Posterior cingulate gyrus (tissue), 11 donors: ENCODE measurements around the gene SIVA1.

Source experiments
- DNase-seq, 10 donors: peaks; one replicate each; pipeline versions ENCODE4 v3.0.0 to v3.0.0-alpha.2; 2020 to 2021; ENCODE audit warnings: mixed read lengths in 3 of 10
- intact Hi-C: fragments of 100-400 bp; cut with DNase I; formaldehyde crosslinking; loops from one replicate; pipeline ENCODE4 v1.15.1; 2023

Gene SIVA1, protein sequence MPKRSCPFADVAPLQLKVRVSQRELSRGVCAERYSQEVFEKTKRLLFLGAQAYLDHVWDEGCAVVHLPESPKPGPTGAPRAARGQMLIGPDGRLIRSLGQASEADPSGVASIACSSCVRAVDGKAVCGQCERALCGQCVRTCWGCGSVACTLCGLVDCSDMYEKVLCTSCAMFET

DNA sequence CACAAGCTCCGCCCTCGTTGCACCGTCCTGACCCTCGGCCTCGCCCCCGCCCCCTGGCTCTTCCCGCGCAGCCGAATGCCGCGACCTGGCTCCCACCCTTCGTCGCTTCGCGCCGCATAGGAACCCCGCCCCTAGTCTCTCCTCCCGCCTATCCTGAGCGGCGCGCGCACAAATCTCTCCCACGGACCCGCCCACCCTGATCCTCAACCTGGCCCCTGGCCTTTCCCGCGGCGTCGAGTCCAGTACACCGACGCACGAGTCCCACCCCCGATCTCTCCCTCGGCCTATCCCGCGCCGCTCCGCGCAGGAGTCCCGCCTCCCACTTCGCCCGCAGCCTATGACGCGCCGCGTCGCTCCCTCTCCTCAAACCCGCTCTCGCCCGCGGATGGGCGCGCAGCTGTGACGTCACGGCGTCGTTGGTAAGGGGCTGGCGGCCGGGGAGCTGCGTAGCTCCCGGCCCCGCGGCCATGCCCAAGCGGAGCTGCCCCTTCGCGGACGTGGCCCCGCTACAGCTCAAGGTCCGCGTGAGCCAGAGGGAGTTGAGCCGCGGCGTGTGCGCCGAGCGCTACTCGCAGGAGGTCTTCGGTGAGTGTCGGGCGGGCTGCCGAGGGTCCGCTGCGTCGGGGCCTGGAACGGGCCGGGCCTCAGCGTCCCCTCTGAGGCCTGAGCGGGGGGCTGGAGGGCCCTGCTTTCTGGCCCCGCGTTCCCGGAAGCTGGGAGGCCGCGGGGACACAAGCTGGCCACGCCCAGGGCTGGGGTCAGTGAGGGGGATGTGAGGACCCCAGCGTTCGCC, at the start of gene SIVA1:
Gene SIVA1, plus strand, starts transcription at position 413 of the 793 bp plus-strand sequence. Its CDS starts 55 bp downstream, at position 468.
- DNase-seq: peak; percentile 99 to 100 (median 100)
- intact Hi-C loops: no loop called here

DNA sequence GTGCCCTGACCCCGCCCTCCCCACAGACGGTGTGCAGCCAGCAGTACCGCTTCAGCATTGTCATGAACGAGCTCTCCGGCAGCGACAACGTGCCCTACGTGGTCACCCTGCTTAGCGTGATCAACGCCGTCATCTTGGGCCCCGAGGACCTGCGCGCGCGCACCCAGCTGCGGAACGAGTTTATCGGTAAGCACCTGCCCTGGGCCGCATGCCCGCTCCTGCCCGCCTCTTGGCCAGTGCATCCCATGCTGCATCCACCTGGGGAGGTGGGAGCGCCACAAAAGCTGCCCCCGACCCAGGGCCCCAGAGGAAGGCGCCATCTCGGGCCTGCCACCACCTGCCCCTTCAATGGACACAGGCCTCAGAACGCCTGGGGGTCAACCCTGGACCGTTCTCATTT, 49.7 kb upstream of the SIVA1 start:
- DNase-seq: no peak
- intact Hi-C loops: no loop called here

DNA sequence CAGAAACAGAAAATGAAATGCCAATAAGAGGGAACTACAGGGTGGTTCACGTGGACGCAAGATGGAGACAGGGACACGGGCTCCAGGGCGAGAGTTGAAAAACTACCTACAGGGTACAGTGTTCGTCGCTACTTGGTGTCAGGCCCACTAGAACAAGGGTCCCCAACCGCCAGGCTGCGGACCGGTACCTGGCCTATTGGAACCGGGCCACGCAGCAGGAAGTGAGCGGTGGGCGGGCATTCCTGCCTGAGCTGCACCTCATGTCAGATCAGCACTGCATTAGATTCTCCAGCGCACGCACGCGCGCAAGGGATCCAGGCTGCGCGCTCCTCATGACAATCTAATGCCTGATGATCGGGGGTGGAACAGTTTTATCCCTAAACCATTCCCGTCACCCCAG, 48.7 kb upstream of the SIVA1 start:
- no peak for DNase-seq
- intact Hi-C loops: no loop called here

DNA sequence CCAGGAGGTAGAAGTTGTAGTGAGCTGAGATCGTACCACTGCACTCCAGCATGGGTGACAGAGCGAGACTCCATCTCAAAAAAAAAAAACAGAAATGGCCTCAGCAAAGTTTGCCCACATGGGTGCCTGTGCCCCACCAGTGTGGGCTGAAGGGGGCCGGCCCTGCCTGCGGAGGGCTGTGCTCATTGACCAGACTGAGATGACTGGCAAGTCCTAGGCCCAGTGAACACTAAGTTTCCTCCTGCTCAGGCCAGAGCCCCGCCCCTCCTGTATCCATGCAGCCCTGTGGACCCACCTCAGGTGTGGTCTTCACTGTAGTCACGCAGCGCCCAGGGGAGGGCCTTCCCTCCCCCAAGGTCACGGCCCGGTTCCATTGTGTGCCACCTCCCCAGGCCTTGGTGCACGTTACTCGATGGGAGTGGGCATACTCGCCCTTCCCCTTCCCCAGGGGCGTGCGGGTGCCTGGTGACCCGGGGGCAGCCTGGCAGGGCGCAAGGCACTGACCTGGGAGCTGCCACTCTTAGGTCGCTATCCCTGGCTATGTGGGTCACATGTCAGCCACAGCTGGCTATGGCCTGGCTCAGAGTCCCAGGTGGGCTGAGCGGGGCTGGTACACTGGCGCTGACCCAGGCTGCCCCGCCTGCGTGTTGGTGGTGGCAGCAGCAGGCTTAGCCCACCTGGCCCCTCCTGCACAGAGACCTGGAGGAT, 47.5 kb upstream of the SIVA1 start:
- DNase-seq: no peak
- intact Hi-C loops: no loop called here

DNA sequence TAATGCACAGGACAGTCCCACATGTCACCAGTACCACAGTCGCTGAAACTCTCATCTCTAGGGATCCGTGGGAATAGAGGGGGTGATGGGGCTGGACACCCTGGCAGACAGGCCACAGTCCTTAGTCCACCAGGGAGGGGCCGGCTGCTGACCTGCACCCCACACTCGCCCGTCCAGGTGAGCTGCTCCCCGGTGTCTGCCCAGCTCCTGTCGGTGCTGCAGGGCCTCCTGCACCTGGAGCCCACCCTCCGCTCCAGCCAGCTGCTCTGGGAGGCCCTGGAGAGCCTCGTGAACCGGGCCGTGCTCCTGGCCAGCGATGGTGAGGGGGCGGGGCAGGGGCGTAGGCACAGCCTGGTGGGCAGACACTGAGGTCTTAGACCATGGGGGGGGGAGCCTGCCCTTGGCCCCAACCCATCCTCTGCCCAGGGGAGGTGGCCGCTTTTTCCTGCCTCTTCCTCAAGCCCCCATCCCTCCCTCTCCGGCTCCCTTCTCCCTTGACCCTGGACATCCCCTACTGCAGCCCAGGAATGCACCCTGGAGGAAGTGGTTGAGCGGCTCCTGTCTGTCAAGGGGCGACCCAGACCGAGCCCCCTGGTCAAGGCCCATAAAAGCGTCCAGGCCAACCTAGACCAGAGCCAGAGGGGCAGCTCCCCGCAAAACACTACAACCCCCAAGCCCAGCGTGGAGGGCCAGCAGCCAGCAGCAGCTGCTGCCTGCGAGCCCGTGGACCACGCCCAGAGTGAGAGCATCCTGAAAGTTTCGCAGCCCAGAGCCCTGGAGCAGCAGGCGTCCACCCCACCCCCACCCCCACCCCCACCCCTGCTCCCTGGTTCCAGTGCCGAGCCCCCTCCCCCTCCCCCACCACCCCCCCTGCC, 46.0 kb upstream of the SIVA1 start:
- intact Hi-C loops: no loop called here
- no peak for DNase-seq

DNA sequence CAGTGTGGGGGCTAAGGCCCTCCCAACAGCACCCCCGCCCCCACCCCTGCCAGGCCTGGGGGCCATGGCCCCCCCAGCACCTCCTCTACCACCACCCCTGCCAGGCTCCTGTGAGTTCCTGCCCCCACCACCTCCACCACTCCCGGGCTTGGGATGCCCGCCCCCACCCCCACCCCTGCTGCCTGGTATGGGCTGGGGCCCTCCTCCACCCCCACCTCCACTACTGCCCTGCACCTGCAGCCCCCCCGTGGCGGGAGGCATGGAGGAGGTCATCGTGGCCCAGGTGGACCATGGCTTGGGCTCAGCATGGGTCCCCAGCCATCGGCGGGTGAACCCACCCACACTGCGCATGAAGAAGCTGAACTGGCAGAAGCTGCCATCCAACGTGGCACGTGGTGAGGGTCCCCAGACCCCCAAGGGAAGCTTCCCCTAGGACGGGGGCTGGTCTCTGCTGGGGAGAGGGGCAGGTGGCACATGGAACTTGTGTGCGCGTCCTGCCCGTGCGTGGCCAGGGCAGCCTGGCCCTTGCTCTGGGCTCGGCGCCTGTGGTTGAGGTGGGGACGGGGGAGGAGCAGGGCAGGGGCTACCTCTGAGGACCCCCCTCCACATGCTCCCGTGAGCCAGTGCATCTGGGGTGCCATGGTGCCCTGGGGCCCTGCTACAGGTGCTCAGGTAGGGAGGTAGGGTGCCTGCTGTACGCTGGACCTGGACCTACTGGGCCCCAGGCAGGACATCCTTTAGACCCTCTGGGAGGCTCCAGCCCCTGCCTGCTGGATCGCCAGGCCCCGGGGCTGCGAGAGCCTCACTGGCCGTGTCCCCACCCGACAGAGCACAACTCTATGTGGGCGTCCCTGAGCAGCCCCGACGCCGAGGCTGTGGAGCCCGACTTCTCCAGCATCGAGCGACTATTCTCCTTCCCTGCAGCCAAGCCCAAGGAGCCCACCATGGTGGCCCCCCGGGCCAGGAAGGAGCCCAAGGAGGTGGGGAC, 45.0 kb upstream of the SIVA1 start:
- intact Hi-C loops: loop anchor here (1.0 kb wide), 1 partner anchor 58 kb away; no protein-coding TSS in a partner anchor
- DNase-seq: no peak

DNA sequence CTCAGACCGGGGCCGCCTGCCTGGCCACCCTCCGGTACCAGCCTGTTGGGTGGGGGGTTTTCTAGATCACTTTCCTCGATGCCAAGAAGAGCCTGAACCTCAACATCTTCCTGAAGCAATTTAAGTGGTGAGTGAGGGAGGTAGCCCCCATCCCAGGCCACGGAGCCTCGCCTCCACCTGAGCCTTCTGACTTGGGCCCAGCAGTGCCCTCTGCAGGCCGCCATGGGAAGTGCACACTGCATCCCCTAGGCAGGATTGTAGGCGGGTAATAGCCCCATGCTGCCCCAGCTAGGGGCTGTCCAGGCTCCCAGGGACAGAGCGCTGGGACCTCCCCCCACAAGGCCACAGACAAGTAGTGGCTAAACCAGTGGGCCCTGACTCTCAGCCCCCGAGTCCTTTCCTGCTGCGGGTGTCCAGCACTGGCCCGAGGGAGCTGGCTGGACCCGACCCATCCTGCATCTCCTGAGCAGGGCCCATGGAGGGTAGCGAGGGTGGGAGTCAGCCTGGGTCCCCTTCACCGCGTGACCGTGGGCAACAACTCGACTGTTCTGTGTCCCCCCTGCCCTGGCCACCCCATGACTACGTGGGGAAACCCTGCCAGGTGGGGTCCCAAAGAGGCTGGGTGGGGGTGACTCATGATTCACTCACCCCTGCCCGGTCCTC, 44.2 kb upstream of the SIVA1 start:
- DNase-seq: peak in 9 of 10 donors; percentile 56 to 96 (median 78)
- intact Hi-C loops: loop anchor here (1.0 kb wide), 1 partner anchor 58 kb away; no protein-coding TSS in a partner anchor

DNA sequence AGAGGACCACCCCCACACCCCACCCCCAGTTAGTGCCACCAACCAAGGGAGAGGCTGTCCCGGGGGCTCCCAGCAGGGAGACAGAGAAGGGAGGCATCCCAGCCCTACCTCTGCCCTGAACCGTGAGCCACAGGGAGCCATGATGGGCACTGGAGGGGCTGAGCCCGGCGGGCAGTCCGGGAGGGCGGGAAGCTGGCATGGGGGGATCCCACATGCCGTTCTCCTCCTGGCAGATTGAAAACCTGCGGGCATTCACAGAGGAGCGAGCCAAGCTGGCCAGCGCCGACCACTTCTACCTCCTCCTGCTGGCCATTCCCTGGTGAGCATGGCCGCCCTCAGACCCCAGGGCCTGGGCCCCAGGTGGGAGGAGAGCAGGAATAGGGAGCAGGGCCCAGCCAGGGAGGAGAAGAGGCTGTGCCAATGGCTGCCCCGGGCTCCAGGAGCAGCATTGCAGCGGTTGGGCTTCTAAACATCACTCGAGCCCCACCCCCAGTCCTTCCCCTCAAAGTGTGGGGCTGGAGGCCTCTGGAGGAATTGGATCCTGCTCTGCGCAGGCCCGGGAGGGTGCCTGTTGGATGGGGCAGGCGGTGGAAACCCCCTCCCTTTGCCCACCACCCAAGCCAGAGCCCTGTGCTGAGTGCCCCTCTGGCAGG, 43.4 kb upstream of the SIVA1 start:
- no peak for DNase-seq
- intact Hi-C loops: no loop called here

DNA sequence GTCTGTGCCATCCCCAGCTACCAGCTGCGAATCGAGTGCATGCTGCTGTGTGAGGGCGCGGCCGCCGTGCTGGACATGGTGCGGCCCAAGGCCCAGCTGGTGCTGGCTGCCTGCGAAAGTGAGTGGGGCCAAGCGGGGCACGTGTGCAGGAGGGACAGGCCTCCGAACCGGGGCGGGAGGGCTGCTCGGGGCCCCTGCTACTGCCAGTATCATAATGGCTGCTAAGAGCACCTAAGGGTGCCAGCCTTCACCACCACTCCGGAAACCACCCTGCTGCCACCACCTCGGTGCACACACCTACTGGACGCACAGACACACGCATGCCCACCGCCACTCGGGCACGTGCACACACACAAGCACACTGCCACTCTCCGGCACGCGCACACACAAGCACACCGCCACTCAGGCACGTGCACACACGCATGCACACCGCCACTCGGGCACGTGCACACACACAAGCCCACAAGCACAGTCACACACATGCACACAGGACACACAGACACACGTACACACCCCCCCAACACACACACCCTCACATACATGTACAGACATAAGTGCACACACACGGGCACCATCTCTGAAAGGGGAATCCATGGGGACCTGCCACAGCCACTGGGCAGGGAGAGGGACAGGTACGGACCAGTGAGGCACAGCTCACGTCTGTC, 42.7 kb upstream of the SIVA1 start:
- DNase-seq: no peak
- intact Hi-C loops: no loop called here

DNA sequence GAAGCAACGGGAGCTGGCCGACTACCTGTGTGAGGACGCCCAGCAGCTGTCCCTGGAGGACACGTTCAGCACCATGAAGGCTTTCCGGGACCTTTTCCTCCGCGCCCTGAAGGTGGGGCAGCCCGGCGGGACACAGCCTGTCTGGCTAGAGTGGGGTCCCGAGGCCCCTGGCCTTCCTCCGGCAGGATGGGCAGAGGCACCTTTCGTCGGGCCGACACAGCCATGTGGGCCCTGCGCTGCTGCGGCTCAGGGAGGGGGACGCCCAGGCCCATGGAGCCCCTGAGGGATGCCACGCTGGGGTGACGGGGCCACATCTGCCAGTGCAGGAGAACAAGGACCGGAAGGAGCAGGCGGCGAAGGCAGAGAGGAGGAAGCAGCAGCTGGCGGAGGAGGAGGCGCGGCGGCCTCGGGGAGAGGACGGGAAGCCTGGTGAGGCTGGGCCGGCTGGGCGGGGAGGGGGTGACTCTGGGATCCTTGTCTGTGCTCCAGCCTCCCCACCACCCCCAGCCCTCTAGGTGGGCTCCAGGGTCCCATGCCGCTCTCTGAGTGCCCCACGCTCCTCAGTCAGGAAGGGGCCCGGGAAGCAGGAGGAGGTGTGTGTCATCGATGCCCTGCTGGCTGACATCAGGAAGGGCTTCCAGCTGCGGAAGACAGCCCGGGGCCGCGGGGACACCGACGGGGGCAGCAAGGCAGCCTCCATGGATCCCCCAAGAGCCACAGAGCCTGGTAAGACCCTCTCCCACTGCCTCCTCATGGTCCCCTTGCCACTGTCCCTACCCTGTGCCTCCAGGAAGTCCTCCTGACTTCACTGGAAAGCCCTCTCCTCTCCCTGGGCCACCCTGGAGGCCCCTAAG, 39.8 kb upstream of the SIVA1 start:
- intact Hi-C loops: no loop called here
- no peak for DNase-seq

DNA sequence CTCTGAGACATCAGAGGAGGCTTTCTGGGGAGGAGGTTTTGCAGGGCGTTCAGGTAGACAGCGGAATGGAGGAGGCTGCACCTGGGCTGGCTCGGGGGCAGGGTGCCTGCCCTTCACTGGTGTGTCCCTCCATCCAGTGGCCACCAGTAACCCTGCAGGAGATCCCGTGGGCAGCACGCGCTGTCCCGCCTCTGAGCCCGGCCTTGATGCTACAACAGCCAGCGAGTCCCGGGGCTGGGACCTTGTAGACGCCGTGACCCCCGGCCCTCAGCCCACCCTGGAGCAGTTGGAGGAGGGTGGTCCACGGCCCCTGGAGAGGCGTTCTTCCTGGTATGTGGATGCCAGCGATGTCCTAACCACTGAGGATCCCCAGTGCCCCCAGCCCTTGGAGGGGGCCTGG, 38.9 kb upstream of the SIVA1 start:
- intact Hi-C loops: no loop called here
- DNase-seq: no peak

DNA sequence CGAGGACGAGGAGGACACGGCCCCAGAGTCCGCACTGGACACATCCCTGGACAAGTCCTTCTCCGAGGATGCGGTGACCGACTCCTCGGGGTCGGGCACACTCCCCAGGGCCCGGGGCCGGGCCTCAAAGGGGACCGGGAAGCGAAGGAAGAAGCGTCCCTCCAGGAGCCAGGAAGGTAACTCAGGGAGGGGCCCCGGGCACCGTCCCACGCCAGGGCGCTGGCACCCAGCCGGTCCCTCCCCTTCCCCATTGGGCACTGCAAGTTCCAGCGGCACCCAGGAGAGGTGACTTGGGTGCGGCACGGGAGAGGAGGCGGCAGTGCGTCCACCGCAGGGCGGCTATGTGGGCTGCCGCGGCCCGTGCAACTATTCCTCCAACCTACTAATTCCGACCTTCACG, 38.3 kb upstream of the SIVA1 start:
- no peak for DNase-seq
- intact Hi-C loops: no loop called here

DNA sequence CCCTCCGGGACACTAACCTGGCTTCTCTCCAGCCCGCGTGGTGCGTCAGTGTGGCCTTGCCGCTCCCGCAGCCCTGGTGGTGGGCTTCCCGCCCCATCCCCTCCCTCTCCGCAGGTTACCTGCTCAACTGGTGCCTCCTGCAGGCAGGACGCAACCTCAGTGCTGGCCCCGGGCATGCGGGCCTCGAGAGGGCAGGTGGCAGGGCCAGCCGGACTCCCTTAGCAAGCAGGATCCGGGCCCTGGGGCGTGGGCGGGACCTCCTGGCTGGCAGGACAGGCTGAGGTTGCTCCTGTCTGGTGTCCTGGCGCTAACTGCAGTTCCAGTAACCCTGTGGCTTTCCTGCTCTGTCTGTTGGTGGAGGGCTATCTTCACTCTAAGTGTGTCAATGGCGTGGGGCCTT, 37.5 kb upstream of the SIVA1 start:
- intact Hi-C loops: no loop called here
- no peak for DNase-seq

DNA sequence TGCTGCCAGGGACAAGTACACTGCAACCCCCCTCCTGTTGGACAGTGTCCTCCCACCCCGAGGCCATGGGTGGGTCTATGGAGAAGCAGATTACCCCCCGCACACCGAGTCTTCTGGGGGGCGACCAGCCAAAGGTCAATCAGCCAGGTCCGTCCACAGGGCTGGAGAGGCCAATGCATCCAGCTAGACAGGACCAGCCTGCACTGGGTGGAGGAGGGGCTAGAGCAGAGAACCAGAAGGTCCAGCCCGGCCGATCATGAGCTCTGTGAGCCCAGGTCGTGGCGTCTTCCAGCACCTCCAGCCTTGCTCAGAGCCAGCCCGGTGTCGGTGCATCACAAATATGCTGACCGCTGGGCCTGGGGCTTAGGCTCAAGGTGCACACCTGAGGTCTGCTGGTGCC, 37.1 kb upstream of the SIVA1 start:
- intact Hi-C loops: no loop called here
- no peak for DNase-seq

DNA sequence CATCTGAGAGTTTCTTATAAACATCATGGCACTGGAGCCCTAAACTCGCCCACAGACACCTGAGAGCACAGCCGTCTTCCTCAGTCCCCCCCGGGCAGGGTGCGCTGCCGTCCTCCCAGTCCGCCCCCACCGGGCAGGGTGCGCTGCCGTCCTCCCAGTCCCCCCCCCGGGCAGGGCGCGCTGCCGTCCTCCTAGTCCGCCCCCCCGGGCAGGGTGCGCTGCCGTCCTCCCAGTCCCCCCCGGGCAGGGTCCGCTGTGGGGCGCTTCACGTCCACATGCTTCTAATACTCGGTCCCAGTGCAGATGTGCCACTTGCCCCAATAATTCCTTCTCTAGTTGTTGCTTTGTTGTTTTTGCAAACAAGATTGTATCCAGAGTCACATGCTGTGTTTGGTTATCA, 35.8 kb upstream of the SIVA1 start:
- intact Hi-C loops: no loop called here
- DNase-seq: no peak

DNA sequence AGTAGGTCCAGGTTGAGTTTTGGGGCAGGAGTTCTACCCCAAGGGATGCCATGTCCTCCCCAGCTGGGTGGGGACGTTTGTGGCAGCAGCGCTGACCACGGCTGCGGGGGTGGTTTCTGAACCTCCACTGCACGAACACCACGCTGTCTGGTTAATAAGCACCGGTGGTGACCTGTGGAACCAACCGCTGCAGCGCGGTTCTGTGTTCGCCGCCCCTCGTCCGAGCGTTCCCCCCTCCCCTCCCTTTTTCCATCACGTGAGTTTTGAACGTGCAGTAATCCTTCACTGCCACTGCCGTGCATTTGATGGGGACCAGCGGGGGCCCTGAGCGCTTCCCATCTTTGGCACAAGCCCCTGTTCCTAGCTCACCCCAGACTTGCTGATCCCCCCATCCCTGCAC, 35.3 kb upstream of the SIVA1 start:
- no peak for DNase-seq
- intact Hi-C loops: no loop called here

DNA sequence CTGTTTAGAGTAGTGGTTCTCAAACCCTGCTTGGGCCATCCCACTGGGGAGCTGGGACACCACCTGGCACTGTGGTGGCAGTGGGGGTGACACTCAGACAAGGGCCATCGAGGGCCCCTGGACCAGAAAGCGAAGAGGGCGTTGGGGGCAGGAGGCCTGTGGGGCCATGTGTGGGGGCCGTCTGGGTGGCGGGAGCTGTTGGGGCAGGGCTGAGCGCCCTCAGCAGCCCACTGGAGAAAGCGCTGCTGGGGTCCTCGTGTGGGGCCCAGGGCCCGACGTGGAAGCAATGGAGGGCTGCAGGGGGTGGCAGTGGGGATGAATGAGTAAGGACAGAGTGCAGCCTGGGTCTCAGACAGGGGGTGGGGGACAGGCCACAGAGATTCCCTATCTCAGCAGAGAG, 34.8 kb upstream of the SIVA1 start:
- intact Hi-C loops: no loop called here
- DNase-seq: no peak
